Measurements from ENCODE around the gene LRP8.

DNA sequence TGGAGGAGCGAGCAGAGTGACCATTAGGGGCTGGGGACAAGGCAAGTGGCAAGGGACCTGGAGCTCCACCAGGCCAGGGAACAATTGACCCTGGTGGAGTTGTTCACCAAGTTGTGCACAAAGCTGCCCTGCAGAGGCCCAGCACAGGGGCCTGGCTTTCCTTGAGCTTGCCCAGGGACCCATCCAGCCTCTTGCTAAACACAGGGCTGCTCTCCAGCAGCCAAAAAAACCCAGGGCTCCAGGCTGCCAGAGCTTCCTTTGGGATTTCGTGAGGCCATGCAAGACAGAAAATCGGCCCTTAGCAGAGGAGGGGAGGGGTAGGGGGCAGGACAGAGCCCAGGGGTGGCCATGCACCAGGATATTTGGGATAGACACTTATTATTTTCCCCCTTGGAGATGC is 32.6 kb downstream of the LRP8 start:
- TF ChIP-seq, protein P1, sequence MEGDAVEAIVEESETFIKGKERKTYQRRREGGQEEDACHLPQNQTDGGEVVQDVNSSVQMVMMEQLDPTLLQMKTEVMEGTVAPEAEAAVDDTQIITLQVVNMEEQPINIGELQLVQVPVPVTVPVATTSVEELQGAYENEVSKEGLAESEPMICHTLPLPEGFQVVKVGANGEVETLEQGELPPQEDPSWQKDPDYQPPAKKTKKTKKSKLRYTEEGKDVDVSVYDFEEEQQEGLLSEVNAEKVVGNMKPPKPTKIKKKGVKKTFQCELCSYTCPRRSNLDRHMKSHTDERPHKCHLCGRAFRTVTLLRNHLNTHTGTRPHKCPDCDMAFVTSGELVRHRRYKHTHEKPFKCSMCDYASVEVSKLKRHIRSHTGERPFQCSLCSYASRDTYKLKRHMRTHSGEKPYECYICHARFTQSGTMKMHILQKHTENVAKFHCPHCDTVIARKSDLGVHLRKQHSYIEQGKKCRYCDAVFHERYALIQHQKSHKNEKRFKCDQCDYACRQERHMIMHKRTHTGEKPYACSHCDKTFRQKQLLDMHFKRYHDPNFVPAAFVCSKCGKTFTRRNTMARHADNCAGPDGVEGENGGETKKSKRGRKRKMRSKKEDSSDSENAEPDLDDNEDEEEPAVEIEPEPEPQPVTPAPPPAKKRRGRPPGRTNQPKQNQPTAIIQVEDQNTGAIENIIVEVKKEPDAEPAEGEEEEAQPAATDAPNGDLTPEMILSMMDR (conservative IDR thresholded peaks at IDR 0.05): no peak
- no peak for TF ChIP-seq ZFX (IDR thresholded peaks at IDR 0.05)
